GM21360 (cell line): Measurements from ENCODE around the gene TMEM91.
"Not testable (repeated sequence)": the region's sequence is repeated elsewhere in the genome, so short reads cannot be mapped to it uniquely, and the experiment has no call there.

Experiments
- ATAC-seq: cut with Tn5 transposase; IDR thresholded peaks from one replicate; pipeline ENCODE4 v1.9.1; 2021; ENCODE audit warnings: mild to moderate bottlenecking, moderate library complexity; ENCODE audit not compliant: unreplicated experiment

TMEM91 gene

DNA sequence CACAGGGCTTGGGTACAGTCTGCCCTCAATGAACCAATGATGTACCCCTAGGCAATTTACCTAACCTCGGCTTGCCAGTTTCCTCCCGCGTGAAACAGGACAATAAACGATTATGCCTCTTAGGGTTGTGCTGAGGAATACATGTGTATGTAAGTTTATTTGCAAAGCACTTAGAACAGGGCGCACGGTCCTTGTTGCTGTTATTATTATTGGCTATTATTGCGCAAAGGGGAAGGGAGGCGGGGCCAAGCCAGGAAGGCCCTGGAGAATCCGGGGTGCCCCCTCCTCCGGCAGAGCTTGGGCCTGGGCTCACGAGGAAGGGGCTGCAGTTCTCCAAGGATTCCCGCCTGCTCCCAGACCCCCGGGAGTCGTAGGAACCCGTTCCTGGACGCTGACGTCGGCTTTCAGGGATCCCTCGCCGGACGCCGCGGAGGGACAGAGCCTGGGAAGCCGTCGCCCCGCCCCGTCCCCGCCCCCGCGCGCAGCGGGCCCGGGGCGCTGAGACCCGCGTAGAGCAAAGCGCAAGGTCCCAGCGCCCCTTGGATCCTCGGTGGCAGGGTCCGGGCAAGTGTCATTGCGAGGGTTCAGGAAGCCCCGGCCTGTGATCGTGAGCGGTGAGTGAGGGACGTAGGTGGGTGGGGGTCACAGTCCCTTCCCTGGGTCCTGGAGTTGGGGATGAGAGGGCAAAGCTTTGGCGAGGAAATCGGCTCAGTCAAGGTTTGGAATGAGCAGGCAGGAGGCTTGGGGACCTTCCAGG is at the start of gene TMEM91:
Gene TMEM91 (plus strand): TSS at position 293 of the 757 bp plus-strand sequence. CDS start 1,777 bp downstream, outside the sequence.
- ATAC-seq = no peak

DNA sequence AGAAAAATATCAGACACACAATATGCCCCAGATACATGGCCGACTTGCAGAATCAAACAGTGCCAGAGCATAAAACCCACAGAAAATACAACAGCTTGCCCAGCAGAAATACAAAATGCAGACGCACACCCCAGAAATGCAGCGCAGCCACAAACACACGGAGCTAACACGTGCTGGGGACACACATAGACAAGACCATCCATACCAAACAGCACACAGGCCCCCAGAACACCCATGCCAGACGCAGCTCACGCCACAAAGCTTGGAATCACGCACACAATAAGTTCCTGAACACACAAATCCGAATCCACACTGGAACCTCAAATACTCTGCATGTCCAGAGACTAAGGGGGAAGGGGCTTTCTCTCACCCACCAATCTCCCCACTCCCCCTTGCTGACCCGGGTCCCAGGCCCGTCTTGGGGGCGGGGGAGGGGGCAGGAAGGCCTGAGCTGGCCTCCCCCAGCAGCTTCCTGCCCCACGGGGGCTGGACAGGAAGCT is 49.2 kb upstream of the TMEM91 start:
- no peak for ATAC-seq

DNA sequence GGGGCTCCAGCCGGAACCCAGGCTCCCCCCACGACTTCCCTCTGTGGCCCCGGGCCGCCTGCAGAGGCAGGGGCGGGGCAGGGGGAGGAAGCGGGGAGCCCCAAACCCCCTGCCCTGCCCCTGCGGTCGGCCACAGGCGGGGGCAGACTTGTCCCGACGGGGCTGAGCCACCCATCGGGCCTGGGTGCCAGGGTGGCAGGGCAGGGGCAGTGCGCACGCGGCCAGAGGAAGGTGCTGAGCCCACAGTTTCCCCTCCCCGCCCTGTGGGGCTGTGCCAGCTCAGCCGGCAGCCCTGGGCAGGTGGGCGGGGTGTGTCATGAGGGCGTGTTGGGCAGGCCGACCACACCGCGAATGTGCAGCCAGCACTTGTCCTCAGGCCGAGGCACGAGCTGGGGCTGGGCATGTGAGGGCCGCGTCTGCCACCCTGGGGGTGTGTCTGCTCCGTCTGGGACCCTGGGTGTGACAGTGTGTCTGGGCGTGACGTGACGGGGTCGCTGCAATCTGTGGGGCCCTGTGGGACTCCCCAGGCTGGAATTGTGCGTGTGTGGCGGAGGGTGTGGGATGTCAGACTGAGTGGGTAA is 48.7 kb upstream of the TMEM91 start:
- ATAC-seq = peak; percentile 40

DNA sequence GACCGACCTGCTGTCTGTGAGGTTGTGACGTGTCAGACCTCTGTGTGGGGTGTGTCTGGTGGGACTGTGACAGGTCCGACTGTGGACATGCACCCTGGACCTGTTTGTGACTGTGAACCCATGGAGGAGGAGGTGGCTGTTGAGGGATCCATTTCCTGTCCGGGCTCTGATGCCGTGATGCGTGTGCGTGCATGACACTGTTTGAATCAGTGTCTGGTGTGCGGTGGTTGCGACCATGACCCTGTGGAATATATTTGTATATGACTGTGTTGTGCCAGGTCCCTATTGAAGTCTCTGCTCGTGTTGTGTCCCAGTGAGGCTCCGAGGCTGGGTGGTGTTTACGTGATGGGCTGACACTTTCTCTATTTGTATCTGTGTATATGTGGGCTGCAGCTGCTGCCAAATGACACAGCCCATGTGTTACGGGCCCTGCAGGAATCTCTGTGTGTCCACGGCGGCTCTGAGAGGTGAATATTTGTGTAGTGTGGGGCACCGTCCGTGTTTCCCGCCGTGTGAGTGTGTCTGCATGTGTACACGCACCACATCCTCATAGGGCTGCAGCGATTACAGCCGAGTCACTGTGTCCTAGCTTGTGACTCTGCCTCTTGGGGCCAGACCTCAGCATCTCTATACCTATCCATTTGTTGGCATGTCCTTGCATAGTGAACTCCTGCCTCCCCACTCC is 48.0 kb upstream of the TMEM91 start:
- no peak for ATAC-seq

DNA sequence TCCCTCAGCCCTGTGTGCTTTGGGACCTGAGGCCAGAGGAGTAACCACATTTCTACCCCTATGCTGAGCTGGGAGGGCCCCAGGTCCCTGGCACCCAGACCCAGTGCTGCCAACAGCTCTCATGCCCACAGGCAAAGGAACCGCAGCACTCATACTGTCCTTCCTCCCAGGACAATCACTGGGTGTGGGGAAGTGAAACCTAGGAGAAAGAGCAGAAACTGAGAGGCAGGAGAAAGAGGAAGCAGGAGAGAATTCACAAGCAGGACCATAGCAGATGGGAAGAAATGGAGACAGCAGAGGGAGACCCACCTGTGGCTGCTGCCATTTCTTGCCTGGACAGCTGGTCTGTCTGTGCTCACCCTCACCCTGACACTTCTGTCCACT is 47.5 kb upstream of the TMEM91 start:
- ATAC-seq = no peak

DNA sequence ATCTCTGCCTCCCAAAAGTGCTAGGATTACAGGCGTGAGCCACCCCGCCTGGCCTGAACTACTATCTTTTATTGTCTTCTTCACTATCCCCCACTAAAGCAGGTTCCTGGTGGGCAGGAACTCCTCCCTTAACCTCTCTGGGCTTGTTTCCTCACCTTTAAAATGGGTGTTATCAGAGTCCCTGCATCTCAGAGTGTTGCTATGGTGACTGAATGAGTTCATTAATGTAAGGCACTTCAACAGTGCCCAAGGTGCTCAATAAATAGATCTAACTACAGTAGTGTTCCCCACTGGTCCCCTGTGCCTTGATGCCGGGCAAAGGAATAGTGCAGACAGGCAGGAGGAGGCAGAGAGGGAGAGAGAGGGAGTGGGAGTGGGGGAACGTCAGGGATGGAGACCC is 45.9 kb upstream of the TMEM91 start:
- no peak for ATAC-seq

DNA sequence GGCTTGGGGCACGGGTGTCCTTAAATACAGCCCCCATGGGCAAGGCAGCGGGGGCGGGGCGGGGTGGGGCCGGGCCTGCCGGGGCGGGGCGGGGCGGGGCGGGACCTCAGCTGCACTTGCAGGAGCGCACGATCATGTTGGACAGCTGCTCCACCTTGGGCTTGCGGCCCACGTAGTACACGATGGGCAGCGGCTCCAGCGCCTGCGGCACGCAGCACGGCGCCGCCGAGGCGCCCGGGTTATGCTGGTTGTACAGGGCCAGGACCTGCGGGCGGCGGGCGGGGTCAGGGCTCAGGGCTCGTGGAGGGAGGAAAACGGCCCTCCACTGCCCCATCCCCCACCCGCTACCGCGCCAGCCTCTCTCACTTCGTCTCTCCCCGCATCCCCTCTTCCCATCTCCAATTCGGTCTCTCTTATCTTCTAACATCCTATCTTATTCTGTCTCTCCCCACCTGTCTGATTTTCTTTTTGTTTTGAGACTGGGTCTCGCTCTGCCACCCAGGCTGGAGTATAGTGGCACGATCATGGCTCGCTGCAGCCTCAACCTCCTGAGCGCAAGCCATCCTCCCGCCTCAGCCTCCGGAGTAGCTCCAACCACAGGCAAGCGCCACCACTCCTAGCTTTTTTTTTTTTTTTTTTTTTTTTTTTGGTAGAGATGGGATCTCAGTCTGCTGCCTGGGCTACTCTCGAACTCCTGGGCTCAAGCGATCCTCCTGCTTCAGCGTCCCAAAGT is 45.2 kb upstream of the TMEM91 start:
- ATAC-seq = no peak

DNA sequence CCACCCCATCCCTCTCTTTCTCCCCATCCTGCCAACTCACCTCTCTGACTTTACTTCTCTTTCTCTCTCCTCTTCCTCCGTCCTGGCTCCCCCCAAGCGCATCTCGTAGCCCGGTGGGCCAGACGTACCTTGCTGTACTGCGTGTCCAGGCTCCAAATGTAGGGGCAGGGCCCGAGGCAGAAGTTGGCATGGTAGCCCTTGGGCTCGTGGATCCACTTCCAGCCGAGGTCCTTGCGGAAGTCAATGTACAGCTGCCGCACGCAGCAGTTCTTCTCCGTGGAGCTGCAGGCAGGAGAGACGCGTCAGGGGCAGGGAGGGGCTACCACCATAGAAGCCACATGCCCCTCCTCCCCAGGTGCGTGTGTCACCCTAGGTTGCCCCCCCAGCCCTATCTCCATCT is 44.3 kb upstream of the TMEM91 start:
- ATAC-seq = no peak

DNA sequence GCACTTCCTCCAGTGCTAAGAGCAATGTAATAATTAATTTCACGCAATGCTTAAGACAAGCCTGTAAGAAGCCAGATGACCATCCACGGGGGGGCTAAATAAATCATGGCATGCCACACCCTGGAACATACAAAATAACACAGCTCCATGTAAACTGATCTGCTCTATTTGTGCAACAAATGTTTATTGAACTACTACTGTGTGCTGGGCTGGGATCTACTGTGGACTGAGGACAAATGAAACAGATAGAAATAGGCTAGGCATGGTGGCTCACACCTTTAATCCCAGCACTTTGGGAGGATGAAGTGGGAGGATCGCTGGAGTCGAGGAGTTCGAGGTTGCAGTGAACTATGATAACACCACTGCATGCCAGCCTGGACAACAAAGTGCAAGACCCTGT is 43.9 kb upstream of the TMEM91 start:
- ATAC-seq = no peak

DNA sequence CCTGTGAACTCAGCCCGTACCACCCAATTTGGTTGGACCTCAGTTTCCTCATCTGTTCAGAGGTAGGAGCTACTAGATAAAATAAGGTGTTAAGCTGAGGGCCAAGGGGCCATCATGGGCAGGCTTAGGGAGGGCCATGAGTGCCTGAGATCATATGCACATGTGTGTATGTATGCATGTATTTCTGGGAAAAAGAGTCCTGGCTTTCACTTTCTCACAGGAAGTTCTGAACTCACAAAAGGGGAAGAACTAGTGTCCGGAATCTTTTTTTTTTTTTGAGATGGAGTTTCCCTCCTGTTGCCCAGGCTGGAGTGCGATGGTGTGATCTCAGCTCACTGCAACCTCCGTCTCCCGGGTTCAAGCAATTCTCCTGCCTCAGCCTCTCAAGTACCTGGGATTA is 41.5 kb upstream of the TMEM91 start:
- ATAC-seq = no peak

DNA sequence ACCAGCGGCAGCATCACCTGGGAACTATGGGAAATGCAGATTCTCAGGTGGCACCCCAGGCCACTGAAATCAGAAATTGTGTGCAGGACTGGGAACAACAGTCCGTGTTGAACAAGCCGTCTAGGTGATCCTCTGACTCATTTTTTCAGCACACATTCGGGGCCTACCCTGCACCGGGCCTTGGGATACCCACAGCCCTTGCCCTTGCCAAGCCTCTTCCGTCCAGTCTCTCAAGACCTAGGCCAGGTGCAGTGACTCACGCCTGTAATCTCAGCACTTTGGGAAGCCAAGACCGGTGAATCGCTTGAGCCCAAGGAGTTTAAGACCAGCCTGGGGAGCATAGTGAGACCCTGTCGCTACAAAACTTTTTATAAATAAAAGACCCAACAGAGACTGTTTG is 40.9 kb upstream of the TMEM91 start:
- ATAC-seq = no peak

DNA sequence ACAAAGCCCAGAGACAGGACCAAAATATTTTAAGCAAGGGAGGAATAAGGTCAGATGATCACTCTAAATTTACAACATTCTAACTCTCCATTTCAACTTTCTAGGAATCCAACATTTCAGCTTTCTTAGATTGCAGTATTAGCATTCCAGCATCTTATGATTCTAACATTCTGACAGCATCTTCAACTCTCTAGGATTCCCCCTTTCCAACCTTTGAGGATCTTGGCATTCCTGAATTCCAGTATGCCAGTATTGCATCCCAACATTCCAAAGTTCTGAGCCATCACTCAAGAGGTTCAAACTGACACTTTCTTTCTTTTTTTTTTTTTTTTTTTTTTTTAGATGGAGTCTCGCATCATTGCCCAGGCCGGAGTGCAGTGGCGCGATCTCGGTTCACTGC is 36.4 kb upstream of the TMEM91 start:
- no peak for ATAC-seq

DNA sequence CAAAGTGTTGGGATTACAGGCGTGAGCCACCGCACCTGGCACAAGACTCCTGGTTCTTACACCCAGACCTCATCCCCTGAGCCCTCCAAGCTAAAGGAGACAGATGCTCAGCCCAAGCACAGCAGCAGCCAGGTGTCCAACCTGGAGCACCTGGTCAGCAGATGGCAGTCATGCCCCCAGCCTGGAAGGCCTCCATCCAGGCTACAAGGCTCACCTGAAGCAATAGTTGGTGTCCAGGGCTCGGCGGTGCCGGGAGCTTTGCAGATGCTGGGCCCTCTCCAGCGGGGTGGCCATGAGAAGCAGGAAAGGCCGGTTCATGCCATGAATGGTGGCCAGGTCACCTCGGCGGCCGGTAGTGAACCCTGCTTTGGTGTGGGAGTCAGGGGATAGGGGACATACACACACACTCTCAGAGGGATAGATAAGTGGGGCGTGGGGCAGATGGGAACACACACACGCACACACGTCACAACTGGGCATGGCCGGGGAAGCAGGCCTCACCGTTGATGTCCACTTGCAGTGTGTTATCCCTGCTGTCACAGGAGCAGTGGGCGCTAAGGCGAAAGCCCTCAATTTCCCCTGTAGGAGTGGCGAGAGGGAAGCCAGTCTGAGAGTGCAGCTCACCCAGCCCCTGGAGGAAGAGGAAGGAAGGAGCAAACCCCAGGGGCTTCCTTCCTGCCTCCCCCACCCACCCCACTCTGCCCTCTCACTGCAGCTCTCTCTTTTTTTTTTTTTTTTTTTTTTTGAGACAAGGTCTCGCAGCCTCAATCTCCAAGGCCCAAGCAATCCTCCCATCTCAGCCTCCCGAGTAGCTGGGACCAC is 34.5 kb upstream of the TMEM91 start:
- ATAC-seq = no peak

DNA sequence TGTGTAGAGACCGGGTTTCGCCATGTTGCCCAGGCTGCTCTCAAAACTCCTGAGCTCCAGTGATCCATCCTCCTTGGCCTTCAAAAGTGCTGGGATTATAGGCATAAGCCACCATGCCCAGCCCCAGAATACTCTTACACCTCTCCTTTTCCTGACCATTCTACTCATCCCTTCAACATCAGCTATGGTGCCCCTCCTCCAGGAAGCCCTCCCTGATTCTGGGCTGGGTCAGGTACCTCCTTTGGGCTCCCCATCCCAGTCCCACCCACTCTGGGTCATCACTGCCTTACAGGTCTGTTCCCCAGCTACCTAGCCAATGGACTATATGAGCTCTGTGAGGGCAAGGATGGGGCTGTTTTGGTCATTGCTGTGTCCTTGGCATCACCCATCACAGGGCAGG is 32.2 kb upstream of the TMEM91 start:
- ATAC-seq = no peak

DNA sequence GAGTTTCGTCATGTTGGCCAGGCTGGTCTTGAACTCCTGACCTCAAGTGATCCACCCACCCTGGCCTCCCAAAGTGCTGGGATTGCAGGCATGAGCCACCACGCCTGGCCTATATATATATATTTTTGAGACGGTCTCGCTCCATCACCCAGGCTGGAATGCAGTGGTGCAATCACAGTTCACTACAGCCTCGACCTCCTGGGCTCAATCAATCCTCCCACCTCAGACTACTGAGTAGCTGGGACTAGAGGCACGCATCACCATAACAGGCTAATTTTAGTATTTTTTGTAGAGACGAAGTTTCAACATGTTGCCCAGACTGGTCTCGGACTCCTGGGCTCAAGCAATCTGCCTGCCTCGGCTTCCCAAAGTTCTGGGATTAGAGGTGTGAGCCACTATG is 29.4 kb upstream of the TMEM91 start:
- ATAC-seq = not testable (repeated sequence)

DNA sequence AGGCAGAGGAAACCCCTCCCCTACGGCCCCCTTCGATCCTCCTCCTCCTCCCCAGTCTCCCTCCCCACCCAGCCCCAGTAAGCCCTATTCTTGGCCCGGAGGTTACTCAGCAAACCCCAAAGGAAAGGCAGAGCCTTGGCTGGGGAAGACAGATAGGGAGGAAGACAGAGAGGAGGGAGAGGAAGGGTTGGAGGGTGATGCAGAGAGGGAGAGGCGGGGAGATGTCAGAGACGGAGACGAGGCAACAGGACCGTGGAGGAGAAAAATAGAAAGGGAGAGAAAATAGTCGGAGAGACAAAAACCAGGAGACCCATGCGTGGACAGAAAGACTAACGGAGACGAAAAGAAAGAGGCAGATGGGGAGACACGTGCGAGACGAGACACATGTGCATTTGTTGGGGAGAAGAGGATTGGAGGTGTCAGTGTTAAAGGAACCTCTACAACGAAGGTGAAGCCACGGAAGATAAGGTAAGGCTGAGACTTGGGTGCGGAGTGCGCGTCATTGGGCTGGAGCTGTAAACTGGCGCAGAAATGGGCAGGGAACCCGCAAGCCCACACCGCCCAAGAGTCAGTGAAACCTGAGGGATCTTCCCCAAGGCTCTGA is 25.5 kb upstream of the TMEM91 start:
- ATAC-seq = no peak

DNA sequence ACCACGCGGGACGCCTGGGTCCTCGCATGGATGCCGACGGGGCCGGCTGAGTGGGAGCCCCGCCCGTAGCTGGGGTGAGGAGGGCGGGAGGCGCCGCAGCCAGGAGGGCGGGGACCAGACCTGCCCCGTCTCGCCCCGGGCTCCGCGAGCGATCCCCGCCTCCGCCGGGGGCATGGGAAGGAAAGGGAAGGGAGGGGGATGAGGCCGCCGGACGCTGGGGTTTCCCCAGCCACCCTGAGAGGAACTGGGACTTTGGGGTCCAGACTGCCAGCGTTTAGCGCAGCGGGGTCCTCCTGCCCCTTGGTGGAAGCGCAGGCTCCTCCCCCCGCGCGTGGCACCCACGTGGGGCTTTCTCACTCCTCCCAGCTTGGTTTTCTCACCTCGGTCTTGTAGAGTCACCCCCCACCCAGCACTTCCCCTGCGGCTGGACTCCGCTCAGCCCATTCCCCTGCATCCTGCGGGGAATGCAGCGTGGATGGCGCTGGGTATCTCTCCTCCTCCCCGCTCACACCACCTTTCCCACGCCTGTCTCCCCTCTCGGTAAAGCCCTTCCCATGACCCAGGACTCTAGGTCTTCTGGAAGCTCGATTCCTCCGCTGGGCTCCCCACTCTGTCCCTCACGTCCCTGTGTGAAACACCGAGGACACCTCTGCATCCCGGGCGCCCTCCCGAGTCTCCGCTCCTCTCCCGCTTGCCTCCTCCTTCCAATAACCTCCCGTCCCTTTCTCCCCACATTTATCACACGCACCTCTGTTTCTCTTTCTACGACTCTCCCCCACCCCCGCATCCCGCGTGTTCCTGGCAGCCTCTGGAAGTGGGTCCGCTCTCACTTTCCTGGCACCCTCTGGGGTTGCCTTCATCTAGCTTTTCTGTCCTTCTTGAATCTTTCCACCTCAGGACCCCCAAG is 24.7 kb upstream of the TMEM91 start:
- peak; percentile 40 for ATAC-seq

DNA sequence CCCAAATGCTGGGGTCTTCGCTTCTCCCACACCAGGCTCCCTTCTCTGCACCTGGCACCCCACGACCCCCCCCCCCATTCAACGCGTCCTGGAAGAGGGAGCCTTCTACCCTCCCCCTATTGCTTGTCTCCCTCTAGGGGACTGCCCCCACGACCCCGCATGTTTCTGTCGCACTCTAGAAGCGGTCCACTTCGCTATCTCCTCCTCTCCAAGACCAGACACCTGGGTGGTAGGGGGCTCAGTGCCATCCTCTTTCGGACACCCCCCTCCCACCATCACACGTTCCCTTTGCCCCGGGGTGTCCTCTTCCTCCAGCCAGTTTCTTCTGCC is 24.1 kb upstream of the TMEM91 start:
- no peak for ATAC-seq
